Upper lobe of left lung (tissue), 4 donors: ENCODE results near the gene ESPNL.

Experiments used
- EP300 ChIP-seq, 4 donors: sonication (generic); formaldehyde crosslinking; IDR thresholded peaks; one replicate each; pipeline ENCODE4 v1.5.1; 2017; ENCODE audit warnings: antibody characterized with exemption in 4 of 4, control low read depth in 2 of 4
- POLR2AphosphoS5 ChIP-seq, 2 donors: sonication (generic); formaldehyde crosslinking; IDR thresholded peaks; one replicate each; pipeline ENCODE4 v1.5.1; 2017; ENCODE audit warnings: antibody characterized with exemption in 2 of 2
- TF ChIP-seq, protein P1 (sequence below), 6 experiments: fragments of 450-650 bp in 4 of 6; fragments of 200-600 bp in 2 of 6; sonication (generic) in 2 of 6; IDR thresholded peaks; one replicate each; pipeline ENCODE4 v1.5.1; 2016 to 2019; ENCODE audit warnings: antibody characterized with exemption in 6 of 6

DNA sequence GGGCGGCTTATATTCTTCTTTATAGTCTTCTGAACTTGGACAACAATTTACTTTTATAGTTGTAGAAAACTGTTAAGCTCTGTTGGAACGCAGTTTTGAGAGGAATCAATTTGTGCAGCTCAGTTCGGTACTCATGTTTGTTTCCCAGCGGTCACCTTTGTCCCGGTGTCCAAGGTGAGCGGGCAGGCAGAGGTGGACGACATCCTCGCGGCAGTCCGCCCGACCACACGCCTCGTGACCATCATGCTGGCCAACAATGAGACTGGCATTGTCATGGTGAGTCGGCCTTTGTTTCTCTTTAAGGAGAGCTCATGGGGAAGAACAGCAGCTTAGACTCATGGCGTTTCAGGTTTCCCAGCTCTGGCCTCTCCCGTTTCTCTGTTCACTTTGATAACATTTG lies 18.6 kb upstream of the ESPNL start:
- TF ChIP-seq POLR2AphosphoS5 (IDR thresholded peaks at IDR 0.05) (no peak), EP300 (IDR thresholded peaks at IDR 0.05) (no peak)
- TF ChIP-seq, protein P1, sequence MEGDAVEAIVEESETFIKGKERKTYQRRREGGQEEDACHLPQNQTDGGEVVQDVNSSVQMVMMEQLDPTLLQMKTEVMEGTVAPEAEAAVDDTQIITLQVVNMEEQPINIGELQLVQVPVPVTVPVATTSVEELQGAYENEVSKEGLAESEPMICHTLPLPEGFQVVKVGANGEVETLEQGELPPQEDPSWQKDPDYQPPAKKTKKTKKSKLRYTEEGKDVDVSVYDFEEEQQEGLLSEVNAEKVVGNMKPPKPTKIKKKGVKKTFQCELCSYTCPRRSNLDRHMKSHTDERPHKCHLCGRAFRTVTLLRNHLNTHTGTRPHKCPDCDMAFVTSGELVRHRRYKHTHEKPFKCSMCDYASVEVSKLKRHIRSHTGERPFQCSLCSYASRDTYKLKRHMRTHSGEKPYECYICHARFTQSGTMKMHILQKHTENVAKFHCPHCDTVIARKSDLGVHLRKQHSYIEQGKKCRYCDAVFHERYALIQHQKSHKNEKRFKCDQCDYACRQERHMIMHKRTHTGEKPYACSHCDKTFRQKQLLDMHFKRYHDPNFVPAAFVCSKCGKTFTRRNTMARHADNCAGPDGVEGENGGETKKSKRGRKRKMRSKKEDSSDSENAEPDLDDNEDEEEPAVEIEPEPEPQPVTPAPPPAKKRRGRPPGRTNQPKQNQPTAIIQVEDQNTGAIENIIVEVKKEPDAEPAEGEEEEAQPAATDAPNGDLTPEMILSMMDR (IDR thresholded peaks at IDR 0.05) = no peak
